HepG2 (cell line): ENCODE measurements around the gene IRX3. TPM values are rescaled to one million over a fixed set of nuclear protein-coding genes. Genes with fewer than 3 reads are reported as not detected.
A peak's percentile ranks its signal among the peaks of the same experiment; 100 is the strongest.

ENCODE experiments used
- AKNA ChIP-seq: sonication (generic); formaldehyde crosslinking; IDR thresholded peaks from 2 replicates; pipeline ENCODE4 v1.4.0; 2020; ENCODE audit warnings: missing genetic modification reagents, borderline replicate concordance
- CCDC6 ChIP-seq: sonication (generic); formaldehyde crosslinking; IDR thresholded peaks from 2 replicates; pipeline ENCODE4 v1.8.1; 2022; ENCODE audit warnings: mild to moderate bottlenecking, missing genetic modification reagents, moderate library complexity
- E2F2 ChIP-seq: sonication (generic); formaldehyde crosslinking; IDR thresholded peaks from 2 replicates; pipeline ENCODE4 v1.4.0; 2020; ENCODE audit warnings: missing genetic modification reagents, borderline replicate concordance
- HDAC6 ChIP-seq: fragments of 200-600 bp; sonication (generic); IDR thresholded peaks from 2 replicates; pipeline ENCODE4 v1.7.0; 2017; ENCODE audit warnings: mild to moderate bottlenecking, antibody characterized with exemption, low read length, low read depth
- HOXD1 ChIP-seq: sonication (generic); formaldehyde crosslinking; IDR thresholded peaks from 2 replicates; pipeline ENCODE4 v1.5.0; 2020; ENCODE audit warnings: missing genetic modification reagents
- IRX3 ChIP-seq: sonication (generic); formaldehyde crosslinking; IDR thresholded peaks from 2 replicates; pipeline ENCODE4 v1.8.1; 2023; ENCODE audit warnings: mild to moderate bottlenecking, low read depth, missing genetic modification reagents, borderline replicate concordance
- ISL2 ChIP-seq: sonication (generic); formaldehyde crosslinking; IDR thresholded peaks from 2 replicates; pipeline ENCODE4 v1.5.0; 2020; ENCODE audit warnings: missing genetic modification reagents
- KAT8 ChIP-seq: IDR thresholded peaks from 2 replicates; pipeline ENCODE4 v1.6.1; 2016; ENCODE audit warnings: missing genetic modification reagents, missing compliant biosample characterization
- MAF1 ChIP-seq: sonication (generic); formaldehyde crosslinking; IDR thresholded peaks from 2 replicates; pipeline ENCODE4 v1.5.0; 2020; ENCODE audit warnings: missing genetic modification reagents, borderline replicate concordance
- MED13 ChIP-seq: sonication (generic); formaldehyde crosslinking; IDR thresholded peaks from 2 replicates; pipeline ENCODE4 v1.5.0; 2020; ENCODE audit warnings: missing genetic modification reagents
- MTERF4 ChIP-seq: sonication (generic); formaldehyde crosslinking; IDR thresholded peaks from 2 replicates; pipeline ENCODE4 v1.8.0; 2023; ENCODE audit warnings: mild to moderate bottlenecking, missing genetic modification reagents
- NFYB ChIP-seq: sonication (generic); formaldehyde crosslinking; IDR thresholded peaks from 2 replicates; pipeline ENCODE4 v1.4.0; 2020; ENCODE audit warnings: missing genetic modification reagents
- NR2C2 ChIP-seq: sonication (generic); formaldehyde crosslinking; IDR thresholded peaks from 2 replicates; pipeline ENCODE4 v1.4.0; 2020; ENCODE audit warnings: missing genetic modification reagents, mild to moderate bottlenecking, moderate library complexity, borderline replicate concordance
- RELA ChIP-seq: sonication (generic); formaldehyde crosslinking; IDR thresholded peaks from 2 replicates; pipeline ENCODE4 v1.4.0; 2020; ENCODE audit warnings: missing genetic modification reagents
- REXO4 ChIP-seq: sonication (generic); formaldehyde crosslinking; IDR thresholded peaks from 2 replicates; pipeline ENCODE4 v1.8.0; 2022; ENCODE audit warnings: missing genetic modification reagents, mild to moderate bottlenecking, borderline replicate concordance
- SETDB1 ChIP-seq: sonication (generic); formaldehyde crosslinking; IDR thresholded peaks from 2 replicates; pipeline ENCODE4 v1.5.1; 2020; ENCODE audit warnings: missing genetic modification reagents, mild to moderate bottlenecking, borderline replicate concordance
- TAF1 ChIP-seq: sonication (generic); formaldehyde crosslinking; IDR thresholded peaks from 2 replicates; pipeline ENCODE4 v1.4.0; 2020; ENCODE audit warnings: missing genetic modification reagents
- ZBTB21 ChIP-seq: sonication (generic); formaldehyde crosslinking; IDR thresholded peaks from 2 replicates; pipeline ENCODE4 v1.4.0; 2020; ENCODE audit warnings: missing genetic modification reagents
- ZFP37 ChIP-seq: sonication (generic); formaldehyde crosslinking; IDR thresholded peaks from 2 replicates; pipeline ENCODE4 v1.4.0; 2020; ENCODE audit warnings: missing genetic modification reagents, borderline replicate concordance
- ZMAT5 ChIP-seq: sonication (generic); formaldehyde crosslinking; IDR thresholded peaks from 2 replicates; pipeline ENCODE4 v1.5.0; 2020; ENCODE audit warnings: mild to moderate bottlenecking, low read depth, missing genetic modification reagents, borderline replicate concordance
- ZNF317 ChIP-seq: sonication (generic); formaldehyde crosslinking; IDR thresholded peaks from 2 replicates; pipeline ENCODE4 v1.5.0; 2020; ENCODE audit warnings: mild to moderate bottlenecking, missing genetic modification reagents
- ZNF446 ChIP-seq: sonication (generic); formaldehyde crosslinking; IDR thresholded peaks from 2 replicates; pipeline ENCODE4 v1.5.0; 2020; ENCODE audit warnings: mild to moderate bottlenecking, missing genetic modification reagents
- ZNF558 ChIP-seq: sonication (generic); formaldehyde crosslinking; IDR thresholded peaks from 2 replicates; pipeline ENCODE4 v1.9.0; 2022; ENCODE audit warnings: mild to moderate bottlenecking, missing genetic modification reagents, borderline replicate concordance
- ZNF672 ChIP-seq: sonication (generic); formaldehyde crosslinking; IDR thresholded peaks from 2 replicates; pipeline ENCODE4 v1.8.1; 2022; ENCODE audit warnings: missing genetic modification reagents
- ZNF709 ChIP-seq: sonication (generic); formaldehyde crosslinking; IDR thresholded peaks from 2 replicates; pipeline ENCODE4 v1.5.0; 2020; ENCODE audit warnings: mild to moderate bottlenecking, missing genetic modification reagents
- polyA plus RNA-seq, 8 experiments: library from polyadenylated mRNA; depleted of rRNA in 3 of 8; stranded (reverse) in 7 of 8; unstranded in 1 of 8; fragments of >200 nt; fragmentation: Illumina TruSeq in 4 of 8; extraction: Trizol in 4 of 8; gene quantifications; 2 replicates each; pipeline versions ENCODE4 v1.2.1 to v1.2.3, GENCODE V29; 2011 to 2016; ENCODE audit warnings: low read depth in 4 of 8, missing spikeins in 1 of 8, mixed read lengths in 1 of 8; ENCODE audit not compliant: insufficient read depth in 1 of 8
- total RNA-seq, 5 experiments: library from RNA; depleted of rRNA; stranded (reverse); fragments of >200 nt; fragmentation: Illumina TruSeq; extraction: Trizol; gene quantifications; 2 replicates each; pipeline ENCODE4 v1.2.3, GENCODE V29; 2016; ENCODE audit warnings: low read depth in 1 of 5

Gene IRX3
- total and polyA plus RNA-seq, 2 of the 13 experiments (the other 11 are each of a cell fraction or from before 2014, with no cell fraction given), result 9.2 to 16.4 TPM

GRCh38 chr16:54284931-54285413 is 1.6 kb downstream of the IRX3 start (continued):
- no peak for TF ChIP-seq ZBTB21 (CRISPR knock-in tag)
- TF ChIP-seq ZNF672, result no peak
- no peak for TF ChIP-seq ZFP37 (CRISPR knock-in tag)
- no peak; the same call in 1 of the 2 replicates for TF ChIP-seq NFYB (CRISPR knock-in tag)
- TF ChIP-seq HOXD1 (CRISPR knock-in tag), result no peak
- no peak for TF ChIP-seq ZNF709 (CRISPR knock-in tag)
- TF ChIP-seq NR2C2 (CRISPR knock-in tag), result no peak
- 0 out of 2 replicates have a peak, but pooled peaks have one; percentile 22 for TF ChIP-seq ZNF446 (CRISPR knock-in tag)
- TF ChIP-seq E2F2 (CRISPR knock-in tag), result 0 out of 2 replicates have a peak, but pooled peaks have one; percentile 3
- no peak for TF ChIP-seq IRX3 (CRISPR knock-in tag)
- TF ChIP-seq TAF1, result peak; percentile 51; the same call in 1 of the 2 replicates
- TF ChIP-seq RELA (CRISPR knock-in tag), result no peak
- TF ChIP-seq MTERF4 (CRISPR knock-in tag), result 0 out of 2 replicates have a peak, but pooled peaks have one; percentile 23
- TF ChIP-seq REXO4 (CRISPR knock-in tag), result no peak
- no peak for TF ChIP-seq MED13 (CRISPR knock-in tag)
- no peak for TF ChIP-seq HDAC6
- no peak for TF ChIP-seq KAT8 (CRISPR knock-in tag)
- TF ChIP-seq ISL2 (CRISPR knock-in tag), result 0 out of 2 replicates have a peak, but pooled peaks have one; percentile 4
- 0 out of 2 replicates have a peak, but pooled peaks have one; percentile 21 for TF ChIP-seq ZNF558
- no peak for TF ChIP-seq AKNA (CRISPR knock-in tag)
- no peak for TF ChIP-seq SETDB1 (CRISPR knock-in tag)
- 0 out of 2 replicates have a peak, but pooled peaks have one; percentile 10 for TF ChIP-seq ZNF317 (CRISPR knock-in tag)
- TF ChIP-seq MAF1 (CRISPR knock-in tag), result no peak
- 0 out of 2 replicates have a peak, but pooled peaks have one; percentile 25 for TF ChIP-seq CCDC6 (CRISPR knock-in tag)
- TF ChIP-seq ZMAT5, result no peak
